GM21526 (cell line): ENCODE measurements around the gene CCL5.
A peak's percentile ranks its signal among the peaks of the same experiment; 100 is the strongest.

ENCODE experiments used
- ATAC-seq: cut with Tn5 transposase; IDR thresholded peaks from one replicate; pipeline ENCODE4 v1.9.1; 2021; ENCODE audit warnings: moderate library complexity; ENCODE audit not compliant: unreplicated experiment, low FRiP score

CCL5 gene

DNA sequence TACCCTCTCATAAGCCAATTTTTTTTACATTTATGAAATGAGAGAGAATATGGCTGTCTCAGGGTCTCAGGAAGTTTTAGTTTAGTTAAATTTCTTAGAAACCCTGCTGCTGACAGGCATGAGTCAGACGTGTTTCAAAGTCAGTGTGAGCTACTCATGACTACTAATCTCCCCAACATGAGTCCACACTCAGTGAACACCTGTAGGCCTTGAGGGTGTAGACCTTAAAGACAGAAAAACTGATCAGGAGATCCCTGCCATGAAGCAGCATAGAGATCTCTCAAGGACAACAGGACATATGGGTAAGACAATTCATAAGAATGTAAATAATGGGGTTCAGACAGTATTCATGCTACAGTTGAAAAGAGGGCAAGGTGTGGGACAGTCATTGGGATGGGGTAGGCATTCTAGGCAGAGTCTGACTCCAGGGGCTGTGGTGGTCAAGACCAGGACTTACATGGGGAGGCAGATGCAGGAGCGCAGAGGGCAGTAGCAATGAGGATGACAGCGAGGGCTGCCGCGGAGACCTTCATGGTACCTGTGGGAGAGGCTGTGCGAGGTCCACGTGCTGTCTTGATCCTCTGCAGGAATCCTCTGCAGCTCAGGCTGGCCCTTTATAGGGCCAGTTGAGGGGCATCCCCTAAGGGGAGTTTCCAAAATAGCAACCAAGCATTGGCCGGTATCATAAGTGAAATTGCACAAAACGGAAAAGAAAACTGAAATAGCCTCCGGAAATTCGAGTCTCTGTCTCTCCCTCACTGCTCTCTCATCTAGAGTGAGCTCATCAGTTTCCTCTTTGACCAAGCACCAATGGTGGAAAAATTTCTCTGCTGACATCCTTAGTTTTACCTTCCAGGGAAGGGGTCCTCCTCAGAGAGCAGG, at the start of gene CCL5:
Gene CCL5, minus strand, starts transcription at position 588 of the 882 bp plus-strand sequence.
- peak; percentile 75 for ATAC-seq

- no peak for ATAC-seq
These were observed 47.6 kb upstream of the CCL5 start for GRCh38 chr17:35927714-35928113.

- ATAC-seq: no peak
These were observed 43.5 kb upstream of the CCL5 start for GRCh38 chr17:35923609-35924114.

DNA sequence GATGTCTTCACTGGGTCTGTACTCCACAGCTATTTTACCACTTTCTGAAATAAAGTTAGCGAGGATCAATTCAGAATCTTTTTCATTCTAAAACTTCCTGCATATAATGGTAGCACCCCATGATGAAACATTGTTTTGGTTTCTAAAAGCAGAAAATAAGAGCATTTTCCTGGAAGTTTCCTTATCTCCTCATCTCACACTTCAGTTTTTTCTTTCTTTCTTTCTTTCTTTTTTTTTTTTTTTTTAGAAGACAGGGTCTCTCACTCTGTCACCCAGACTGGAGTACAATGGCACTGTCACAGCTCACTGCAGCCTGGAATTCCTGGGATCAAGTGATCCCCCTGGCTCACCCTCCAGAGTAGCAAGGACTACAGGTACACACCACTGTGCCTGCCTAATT, 40.1 kb upstream of the CCL5 start:
- no peak for ATAC-seq

DNA sequence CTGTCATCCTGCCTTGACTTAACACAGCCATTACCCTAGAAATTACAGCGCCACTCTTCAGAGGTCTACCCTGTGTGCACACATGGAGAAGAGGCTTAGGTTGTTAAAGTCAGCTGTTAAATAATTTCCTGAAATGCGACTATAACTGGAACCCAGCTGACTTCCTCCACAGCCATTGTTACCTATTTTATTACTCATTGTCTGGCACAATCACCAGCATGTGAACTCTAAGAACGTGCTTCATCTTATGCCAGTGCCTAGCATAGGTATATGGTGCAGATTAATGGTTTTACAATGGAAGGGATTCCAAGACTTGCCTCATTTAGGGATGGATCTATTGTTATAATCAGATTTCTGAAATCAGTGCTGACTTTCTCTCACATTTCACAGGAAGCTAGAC, 38.5 kb upstream of the CCL5 start:
- no peak for ATAC-seq

- ATAC-seq: no peak
These were observed 37.5 kb upstream of the CCL5 start for GRCh38 chr17:35917519-35918213.

DNA sequence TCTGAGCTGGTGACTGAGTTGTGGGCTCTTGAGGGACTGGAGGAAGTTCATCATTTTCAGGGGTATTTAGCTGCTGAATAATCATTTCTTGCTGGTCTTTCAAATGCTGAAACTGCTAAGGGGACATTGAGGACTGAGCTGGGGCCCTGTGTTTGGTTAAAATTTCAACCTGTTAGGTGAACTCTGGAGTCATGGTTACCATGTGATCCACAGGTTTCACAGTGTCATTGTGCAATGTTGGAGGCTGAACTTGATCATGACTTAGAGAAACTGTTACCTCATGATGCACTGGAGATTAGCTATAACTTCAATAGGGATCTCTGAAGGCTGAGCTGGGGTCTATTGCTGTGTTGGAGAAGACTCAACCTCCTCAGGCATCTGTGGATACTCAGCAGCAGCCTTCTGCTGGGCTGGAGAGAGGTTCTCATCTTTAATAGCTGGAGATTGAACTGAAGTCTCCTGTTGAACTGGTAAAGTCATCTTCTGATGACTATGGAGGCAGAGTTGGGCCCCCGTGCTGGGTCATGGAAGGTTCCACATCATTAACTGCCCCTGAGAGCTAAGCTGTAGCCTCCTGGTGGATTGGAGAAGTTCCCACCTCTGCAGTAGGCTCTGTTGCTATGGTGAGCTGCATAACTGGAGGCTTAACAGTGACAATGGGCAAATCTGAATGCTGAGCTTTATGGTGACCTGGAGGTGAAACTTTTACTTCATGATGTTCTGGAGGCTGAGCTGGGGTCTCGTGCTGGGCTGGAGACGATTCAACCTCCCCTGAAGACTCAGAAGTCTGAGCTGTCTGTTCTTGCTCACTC, 35.2 kb upstream of the CCL5 start:
- no peak for ATAC-seq

GRCh38 chr17:35914354-35914753, 34.2 kb upstream of the CCL5 start:
- no peak for ATAC-seq

GRCh38 chr17:35913609-35914008, 33.4 kb upstream of the CCL5 start:
- no peak for ATAC-seq

DNA sequence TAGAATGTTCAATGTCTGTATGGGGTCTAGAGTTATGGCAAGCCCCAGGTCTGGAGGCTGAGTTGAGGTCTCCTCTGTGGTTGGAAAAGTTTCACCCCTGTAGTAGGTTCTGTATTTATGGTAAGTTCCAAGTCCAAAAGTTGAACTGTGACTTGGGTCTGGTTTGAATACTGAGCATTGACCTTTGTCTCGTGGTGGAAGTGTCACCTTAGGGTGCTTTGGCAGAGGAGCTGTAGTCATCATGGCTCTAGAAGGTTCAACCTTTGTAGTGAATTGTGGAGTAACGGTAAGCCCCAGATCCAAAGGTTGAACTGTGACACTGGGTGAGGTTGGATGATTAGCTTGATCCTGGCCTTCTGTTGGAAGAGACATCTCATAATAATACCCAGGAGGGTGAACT, 32.8 kb upstream of the CCL5 start:
- ATAC-seq: no peak

- no peak for ATAC-seq
These were observed 32.3 kb upstream of the CCL5 start for GRCh38 chr17:35912339-35912912.

- no peak for ATAC-seq
These were observed 29.2 kb upstream of the CCL5 start for GRCh38 chr17:35909408-35909807.

DNA sequence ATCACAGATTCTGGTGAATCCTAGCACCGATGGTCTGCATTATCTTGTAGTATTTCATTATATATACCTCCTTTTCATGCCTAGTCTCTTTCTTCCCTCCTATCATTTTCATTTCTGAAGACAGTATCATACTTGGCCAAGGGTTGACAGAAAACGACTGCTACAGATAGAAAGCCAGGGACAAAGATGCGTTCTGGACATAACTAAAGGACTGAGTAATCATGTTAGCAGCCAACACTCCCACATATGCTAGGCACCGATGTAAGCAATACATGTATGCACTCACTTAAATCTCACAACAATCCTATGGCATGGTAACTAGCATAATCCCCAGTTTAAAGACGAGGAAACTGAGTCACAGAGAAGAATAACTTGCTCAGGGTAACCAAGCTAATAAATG, 27.5 kb upstream of the CCL5 start:
- no peak for ATAC-seq

DNA sequence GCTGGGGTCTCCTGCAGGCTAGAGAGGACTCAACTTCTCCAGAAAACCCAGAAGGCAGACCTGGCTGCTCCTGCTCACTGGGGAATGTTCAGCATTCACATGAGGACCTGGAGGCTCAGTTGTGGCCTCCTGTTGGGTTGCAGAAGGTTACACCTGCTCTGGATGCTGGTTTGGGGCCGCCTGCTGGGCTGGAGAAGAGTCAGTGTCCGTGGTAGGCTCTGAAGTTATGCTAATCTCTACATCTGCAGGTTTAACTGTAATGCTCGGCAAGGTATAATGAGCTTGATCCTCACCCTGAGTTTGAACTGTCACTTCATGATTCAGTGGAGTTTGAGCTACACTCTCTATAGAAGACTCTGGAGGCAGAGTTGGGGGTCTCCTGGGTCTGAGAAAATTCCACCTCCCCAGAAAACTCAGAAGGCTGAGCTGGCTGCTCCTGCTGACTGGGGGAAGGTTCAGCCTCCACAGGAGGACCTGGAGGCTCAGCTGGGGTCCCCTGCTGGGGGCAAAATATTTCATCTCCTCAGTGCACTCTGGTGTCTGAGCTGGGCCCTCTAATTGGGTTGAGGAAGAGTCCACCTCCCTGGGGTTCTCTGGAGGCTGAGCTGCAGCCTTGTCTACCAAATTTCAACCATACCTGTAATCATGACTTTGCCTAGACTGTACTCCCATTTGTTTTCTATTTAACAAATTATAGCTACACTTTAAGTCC, 26.9 kb upstream of the CCL5 start:
- ATAC-seq: no peak

DNA sequence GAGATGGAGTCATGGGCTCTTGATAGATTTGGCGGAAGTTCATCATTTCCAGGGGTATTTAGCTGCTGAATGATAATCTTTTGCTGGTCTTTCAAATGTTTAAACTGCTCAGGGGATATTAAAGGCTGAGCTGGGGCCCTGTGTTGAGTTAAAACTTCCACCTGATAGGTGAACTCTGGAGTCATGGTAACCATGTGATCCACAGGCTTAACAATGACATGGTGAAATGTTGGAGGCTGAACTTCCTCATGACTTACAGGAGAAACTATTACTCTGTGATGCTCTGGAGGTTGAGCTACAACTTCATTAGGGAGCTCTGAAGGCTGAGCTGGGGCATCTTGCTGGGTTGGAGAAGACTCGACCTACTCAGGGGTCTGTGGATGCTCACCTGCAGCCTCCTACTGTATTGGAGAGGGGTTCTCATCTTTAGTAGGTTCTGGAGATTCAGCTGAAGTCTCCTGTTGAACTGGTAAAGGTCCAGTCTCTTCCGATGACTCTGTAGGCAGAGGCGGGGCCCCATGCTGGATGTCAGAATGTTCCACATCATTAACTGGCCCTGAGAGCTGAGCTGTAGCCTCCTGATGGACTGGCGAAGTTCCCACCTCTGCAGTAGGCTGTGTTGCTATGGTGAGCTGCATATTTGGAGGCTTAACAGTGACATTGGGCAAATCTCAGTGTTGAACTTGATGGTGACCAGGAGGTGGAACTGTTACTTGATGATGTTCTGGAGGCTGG, 26.2 kb upstream of the CCL5 start:
- no peak for ATAC-seq

DNA sequence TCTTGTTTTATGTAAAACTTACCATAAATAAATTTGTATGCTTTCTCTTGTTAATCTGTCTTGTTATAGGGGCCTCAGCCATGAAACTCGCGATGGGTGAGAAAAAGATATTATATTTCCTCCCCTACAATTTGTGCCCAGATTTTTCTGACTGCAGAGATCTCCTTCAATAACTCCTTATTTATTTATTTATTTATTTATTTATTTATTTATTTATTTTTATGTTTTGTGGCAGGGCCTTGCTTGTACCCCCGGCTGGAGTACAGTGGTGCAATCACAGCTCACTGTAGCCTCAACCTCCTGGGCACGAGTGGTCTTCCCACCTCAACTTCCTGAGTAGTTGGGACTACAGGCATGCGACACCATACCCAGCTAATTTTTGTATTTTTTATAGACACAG, 23.3 kb upstream of the CCL5 start:
- no peak for ATAC-seq

DNA sequence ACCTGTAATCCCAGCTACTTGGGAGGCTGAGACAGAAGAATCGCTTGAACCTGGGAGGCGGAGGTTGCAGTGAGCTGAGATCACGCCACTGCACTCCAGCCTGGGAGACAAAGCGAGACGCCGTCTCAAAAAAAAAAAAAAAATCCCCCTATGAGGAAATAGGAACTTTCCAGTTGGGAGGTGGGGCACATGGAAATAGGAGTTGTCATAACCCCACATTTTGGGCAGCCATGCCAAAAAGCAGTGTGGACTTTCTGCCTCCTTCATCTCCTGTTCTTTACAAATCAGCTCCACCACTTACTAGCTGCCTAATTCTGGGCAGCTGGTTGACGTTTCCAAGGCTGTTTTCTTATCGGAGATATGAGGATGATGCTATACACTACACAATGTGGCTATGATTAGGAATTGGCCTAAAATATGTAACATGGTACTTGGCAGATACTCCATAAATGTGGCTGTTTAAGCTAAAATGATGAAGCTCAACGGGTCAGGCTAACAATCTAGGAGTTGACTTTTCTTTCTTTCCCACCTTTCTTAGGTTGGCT, 21.5 kb upstream of the CCL5 start:
- no peak for ATAC-seq

- ATAC-seq: no peak
These were observed 20.7 kb upstream of the CCL5 start for GRCh38 chr17:35900708-35901480.
